AG09309 (cell line): ENCODE measurements around the gene RASGRF1.

Source experiments
- DNase-seq: peaks from one replicate; pipeline ENCODE4 v3.0.0-alpha.2; 2010; ENCODE audit warnings: low read depth
- H3K4me3 ChIP-seq: 2 replicates; pipeline ENCODE4 v1.5.1; 2011; ENCODE audit warnings: mild to moderate bottlenecking, low read depth, low read length, moderate library complexity; ENCODE audit not compliant: control insufficient read depth
- CTCF ChIP-seq: IDR thresholded peaks from 2 replicates; pipeline ENCODE4 v1.5.1; 2011; ENCODE audit warnings: mild to moderate bottlenecking, low read depth, low read length, inconsistent platforms; ENCODE audit not compliant: insufficient read depth, control insufficient read depth; ENCODE audit errors: missing control alignments

Gene RASGRF1

GRCh38 chr15:79045041-79045440, 45.5 kb downstream of the RASGRF1 start:
- DNase-seq = no peak
- TF ChIP-seq CTCF = no peak

GRCh38 chr15:79042213-79042928, 48.2 kb downstream of the RASGRF1 start:
- no peak for DNase-seq
- no peak for TF ChIP-seq CTCF
- no peak overlapping the region for H3K4me3 ChIP-seq

More at GRCh38 chr15:79045041-79045440, 45.5 kb downstream of the RASGRF1 start:
- H3K4me3 ChIP-seq = no peak overlapping the region

- no peak for TF ChIP-seq CTCF
- H3K4me3 ChIP-seq = no peak overlapping the region
- no peak for DNase-seq
Observed at GRCh38 chr15:79041601-79042168, 48.9 kb downstream of the RASGRF1 start.

- H3K4me3 ChIP-seq = no peak overlapping the region
- DNase-seq = no peak
- TF ChIP-seq CTCF = no peak
Observed at GRCh38 chr15:79037848-79038247, 52.7 kb downstream of the RASGRF1 start.

GRCh38 chr15:79036323-79036722, 54.3 kb downstream of the RASGRF1 start:
- H3K4me3 ChIP-seq = no peak overlapping the region
- DNase-seq = no peak
- TF ChIP-seq CTCF = no peak

GRCh38 chr15:79035814-79036213, 54.8 kb downstream of the RASGRF1 start:
- no peak for DNase-seq
- no peak for TF ChIP-seq CTCF
- no peak overlapping the region for H3K4me3 ChIP-seq

GRCh38 chr15:79035111-79035601, 55.4 kb downstream of the RASGRF1 start:
- peak; percentile 9 for TF ChIP-seq CTCF
- H3K4me3 ChIP-seq = no peak overlapping the region
- no peak for DNase-seq
